NCI-H2029 treated with DMSO at 0.1 percent for 48 hours (cell line): ENCODE data around the gene RAB38.

ENCODE experiments used
- DNase-seq: peaks from one replicate; lab custom pipeline; 2025; lab: John Stamatoyannopoulos, UW

Gene RAB38

GRCh38 chr11:88174709-88175568 lies at the start of gene RAB38:
Gene RAB38 (minus strand): TSS chr11:88175443. CDS start chr11:88175384, 59 bp downstream.
- peak; percentile 2 for DNase-seq

GRCh38 chr11:88213406-88213805 lies 38.2 kb upstream of the RAB38 start:
- no peak for DNase-seq

GRCh38 chr11:88212300-88212699 lies 37.1 kb upstream of the RAB38 start:
- DNase-seq: no peak

GRCh38 chr11:88208745-88209144 lies 33.5 kb upstream of the RAB38 start:
- no peak for DNase-seq

- no peak for DNase-seq
Observed at GRCh38 chr11:88206751-88207150, 31.5 kb upstream of the RAB38 start.

GRCh38 chr11:88204353-88204752 lies 29.1 kb upstream of the RAB38 start:
- DNase-seq: no peak

- no peak for DNase-seq
Observed at GRCh38 chr11:88203604-88204003, 28.4 kb upstream of the RAB38 start.

GRCh38 chr11:88202498-88202897 lies 27.3 kb upstream of the RAB38 start:
- DNase-seq: no peak

- no peak for DNase-seq
Observed at GRCh38 chr11:88196393-88196792, 21.1 kb upstream of the RAB38 start.

GRCh38 chr11:88195908-88196307 lies 20.7 kb upstream of the RAB38 start:
- no peak for DNase-seq

DNA sequence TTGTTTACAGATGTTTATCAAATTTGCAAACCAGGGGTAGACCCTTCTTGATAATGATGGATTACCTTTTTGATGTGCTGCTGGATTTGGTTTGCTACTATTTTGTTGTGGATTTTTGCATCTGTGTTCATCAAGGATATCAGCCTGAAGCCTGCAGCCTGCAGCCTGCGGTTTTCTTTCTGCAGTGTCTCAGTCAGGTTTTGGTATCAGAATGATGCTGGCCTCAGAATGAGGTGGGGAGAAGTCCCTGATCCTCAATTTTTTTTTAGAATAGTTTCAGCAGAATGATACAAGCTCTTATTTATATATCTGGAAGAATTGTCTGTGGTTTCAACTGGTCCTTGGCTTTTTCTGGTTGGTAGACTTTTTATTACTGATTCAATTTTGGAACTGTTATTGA lies 19.7 kb upstream of the RAB38 start:
- no peak for DNase-seq

DNA sequence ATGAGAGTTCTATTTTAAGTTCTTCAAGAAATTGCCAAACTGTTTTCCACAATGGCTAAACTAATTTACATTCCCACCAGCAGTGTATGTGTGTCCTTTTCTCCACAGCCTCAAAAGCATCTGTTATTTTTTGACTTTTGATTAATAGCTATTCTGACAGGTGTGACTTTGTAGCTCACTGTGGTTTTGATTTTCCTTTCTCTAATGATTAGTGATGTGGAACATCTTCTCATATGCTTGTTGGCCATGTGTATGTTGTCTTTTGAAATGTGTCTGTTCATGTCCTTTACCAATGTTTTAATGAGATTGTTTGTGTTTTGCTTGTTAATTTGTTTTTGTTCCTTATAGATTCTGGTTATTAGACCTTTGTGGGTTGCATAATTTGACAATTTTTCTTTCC lies 18.0 kb upstream of the RAB38 start:
- DNase-seq: no peak

- DNase-seq: no peak
Observed at GRCh38 chr11:88188932-88189253, 13.7 kb upstream of the RAB38 start.

DNA sequence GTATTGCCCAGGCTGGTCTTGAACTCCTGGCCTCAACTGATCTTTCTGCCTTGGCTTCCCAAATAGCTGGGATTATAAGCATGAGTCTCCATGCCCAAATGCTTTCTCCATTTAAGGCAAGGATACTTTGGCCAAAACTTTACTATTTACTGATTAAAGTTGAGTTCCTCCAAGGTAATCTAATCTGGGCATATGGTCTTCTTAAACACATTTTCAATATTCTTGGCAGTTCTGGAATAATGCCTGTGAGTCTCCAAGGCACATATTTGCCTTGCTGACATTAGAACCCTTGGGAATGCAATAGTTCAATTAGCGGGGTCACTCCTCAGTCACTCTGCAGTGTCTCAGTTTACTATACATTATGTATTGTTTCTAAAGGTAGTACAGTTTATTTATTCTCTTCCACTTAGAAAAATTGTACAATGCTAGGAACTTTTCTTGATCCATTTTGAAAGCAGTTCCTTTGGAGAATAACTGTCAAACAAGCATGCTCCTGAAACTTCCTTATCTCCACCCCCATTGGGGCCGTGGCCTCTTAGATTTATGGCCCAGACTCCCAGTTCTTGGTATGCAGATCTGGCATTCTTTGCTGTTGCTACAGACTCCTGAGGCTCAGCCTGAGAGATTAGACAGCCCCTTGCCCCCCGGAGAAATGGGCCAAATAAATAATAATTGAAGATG lies 13.1 kb upstream of the RAB38 start:
- DNase-seq: no peak

- DNase-seq: peak; percentile 17
Observed at GRCh38 chr11:88183233-88183632, 8.0 kb upstream of the RAB38 start.

- no peak for DNase-seq
Observed at GRCh38 chr11:88181776-88182175, 6.5 kb upstream of the RAB38 start.

DNA sequence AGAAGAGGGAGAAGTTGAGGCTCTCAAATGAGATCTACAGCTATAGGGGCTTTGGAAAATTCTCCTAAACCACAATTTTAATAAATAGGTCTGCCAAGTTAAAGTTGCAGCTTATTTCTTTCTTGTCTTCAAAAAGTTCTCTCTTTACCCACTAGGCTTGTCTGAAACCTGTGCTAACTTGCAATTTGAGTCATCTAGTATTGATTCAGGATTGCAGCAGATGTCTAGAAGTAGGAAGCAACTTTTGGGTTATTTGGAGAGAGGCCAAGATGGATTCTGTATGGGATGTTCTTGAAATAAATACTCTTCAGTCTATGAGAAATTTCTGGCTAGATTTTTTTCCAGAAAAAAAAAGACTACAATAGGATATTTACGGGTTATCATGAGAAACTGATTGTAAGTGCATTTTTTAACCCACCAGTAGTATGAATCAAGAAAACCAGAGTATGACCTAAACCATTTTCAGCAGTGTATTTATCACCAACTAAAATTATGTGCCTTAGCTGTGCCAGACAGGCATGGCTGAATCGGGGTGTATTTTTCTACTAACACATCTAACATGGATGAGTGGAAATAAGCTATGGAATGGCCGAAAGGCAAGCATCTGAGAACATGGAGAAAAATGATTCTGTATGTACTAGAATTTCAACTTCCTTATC lies 4.9 kb upstream of the RAB38 start:
- no peak for DNase-seq

DNA sequence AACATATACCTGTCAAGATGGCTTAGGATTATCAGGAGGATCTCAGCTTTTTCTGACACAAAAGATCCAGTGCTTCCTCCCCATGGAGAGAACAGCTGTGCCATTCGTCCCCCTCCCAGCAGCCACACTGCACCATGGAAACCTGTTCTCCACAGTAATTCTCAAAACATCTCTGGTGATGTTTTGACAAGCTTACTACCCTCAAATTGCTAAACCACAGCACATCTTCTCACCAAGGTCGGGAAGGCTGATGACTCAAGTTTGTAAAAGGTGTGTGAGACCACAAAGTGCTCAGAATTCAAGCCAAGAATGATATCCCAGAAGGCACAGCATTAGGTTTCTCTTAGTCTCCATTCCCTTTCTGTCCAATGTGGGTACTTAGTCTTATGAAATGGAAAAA lies 3.9 kb upstream of the RAB38 start:
- DNase-seq: no peak

DNA sequence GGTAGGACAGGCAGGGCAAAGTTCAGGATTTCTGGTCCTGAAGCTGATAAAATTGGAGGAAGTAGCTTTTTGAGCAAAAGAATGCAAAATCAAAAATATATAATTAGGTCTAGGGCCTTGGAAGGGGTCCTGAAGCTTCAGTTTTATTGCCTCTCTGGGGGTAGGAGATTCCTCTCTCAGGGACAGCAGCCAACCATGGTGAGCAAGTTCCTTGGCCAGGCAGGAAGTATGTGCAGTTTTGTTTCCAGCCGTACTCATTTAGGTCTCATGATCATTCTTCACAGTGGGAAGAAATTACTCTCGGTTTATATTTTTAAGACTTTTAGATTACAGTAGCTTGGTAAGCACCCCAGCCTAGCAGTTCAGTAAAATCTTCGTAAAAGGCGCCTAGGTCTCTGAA lies 2.9 kb upstream of the RAB38 start:
- no peak for DNase-seq

DNA sequence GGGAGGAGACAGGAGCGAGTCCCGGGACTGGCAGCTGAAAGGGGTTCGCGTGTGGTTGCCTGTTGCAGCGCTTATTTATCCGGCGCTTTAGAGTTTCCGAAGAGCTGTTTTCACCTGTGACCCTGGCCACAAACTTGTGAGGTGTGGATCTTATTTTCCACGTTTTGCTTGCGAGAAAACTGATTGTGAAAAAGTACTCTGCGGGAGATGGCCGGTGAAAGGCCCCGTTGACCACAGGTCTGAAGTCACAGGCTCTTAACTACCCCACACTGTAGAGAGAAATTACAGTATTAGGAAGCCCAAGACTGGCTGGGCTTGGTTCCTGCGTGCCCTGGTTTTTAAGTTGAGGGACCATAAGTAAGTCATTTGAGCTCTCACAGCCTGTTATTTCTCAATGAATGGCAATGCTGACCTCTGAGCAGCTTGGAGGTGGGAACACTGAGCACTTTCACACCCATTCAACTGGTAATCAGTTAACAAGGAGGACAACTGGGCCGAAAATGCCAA lies 379 bp upstream of the RAB38 start:
- no peak for DNase-seq

DNA sequence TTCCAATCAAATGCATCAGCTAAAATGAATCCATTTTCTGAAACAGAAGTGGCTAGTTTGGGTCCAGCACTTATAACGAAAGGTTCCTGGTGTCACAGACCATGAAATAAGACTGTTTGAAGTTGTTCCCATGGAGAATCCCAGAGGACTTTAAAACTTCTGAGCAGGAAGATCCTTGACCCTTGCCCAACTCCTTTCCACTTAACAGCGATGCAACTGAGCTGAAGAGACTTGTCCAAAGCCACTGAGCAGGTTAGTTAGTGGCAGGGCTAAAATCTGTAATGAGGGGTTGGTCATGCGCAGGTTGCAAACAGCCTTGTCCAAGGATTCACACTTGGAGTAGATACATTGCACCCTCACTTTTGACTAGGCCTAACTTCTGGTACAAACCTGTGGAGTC lies 1.3 kb downstream of the RAB38 start:
- DNase-seq: no peak

- no peak for DNase-seq
Observed at GRCh38 chr11:88171982-88172381, 3.3 kb downstream of the RAB38 start.

- DNase-seq: no peak
Observed at GRCh38 chr11:88170673-88171072, 4.6 kb downstream of the RAB38 start.
